Left lobe of liver (tissue), 2 donors: ENCODE data around the gene CCR2. TPM values are rescaled to one million over a fixed set of nuclear protein-coding genes. Genes with fewer than 3 reads are reported as not detected.
A peak's percentile ranks its signal among the peaks of the same experiment; 100 is the strongest.
"Not testable (repeated sequence)": the region's sequence is repeated elsewhere in the genome, so short reads cannot be mapped to it uniquely, and the experiment has no call there.

Experiments used
- ATAC-seq: fragments of 200-7000 bp; cut with Tn5 transposase; one replicate; pipeline ENCODE4 v1.9.1; 2020; ENCODE audit warnings: mild to moderate bottlenecking, moderate library complexity
- DNase-seq: peaks from one replicate; pipeline ENCODE4 v3.0.0-alpha.2; 2020; ENCODE audit warnings: low spot score
- total RNA-seq: library from RNA; stranded (reverse); gene quantifications from one replicate; pipeline ENCODE4 v1.2.1, GENCODE V29; 2021
- donor health status: DM: no; HTN: no; CAD: no; lungs with moderate emphysema.
- donor health status: DM: no; HTN: yes; CAD: no.

Gene CCR2
- total RNA-seq, 1 donor from 2014 or later, result 0.33 TPM

- ATAC-seq, result no peak
- DNase-seq, result no peak
These were observed 46.3 kb downstream of the CCR2 start for GRCh38 chr3:46400000-46400734.

GRCh38 chr3:46400846-46401245, 46.9 kb downstream of the CCR2 start:
- ATAC-seq (no peak), DNase-seq (no peak)

- ATAC-seq, result no peak
- DNase-seq, result no peak
These were observed 47.7 kb downstream of the CCR2 start for GRCh38 chr3:46401579-46401978.

- DNase-seq, ATAC-seq: not testable (repeated sequence)
These were observed 49.0 kb downstream of the CCR2 start for GRCh38 chr3:46402902-46403301.

- no peak for DNase-seq
- peak; percentile 75 for ATAC-seq
These were observed 51.5 kb downstream of the CCR2 start for GRCh38 chr3:46405301-46406019.

GRCh38 chr3:46406443-46406787, 52.5 kb downstream of the CCR2 start:
- no peak for ATAC-seq
- no peak for DNase-seq

GRCh38 chr3:46406788-46407611, 53.1 kb downstream of the CCR2 start, which contains the start of the genes CCR5AS and CCRL2:
Gene CCR5AS, minus strand, starts transcription at chr3:46407066.
Gene CCRL2, plus strand, starts transcription at chr3:46407259. Its CDS starts 821 bp downstream, at chr3:46408080.
- peak; percentile 61 for ATAC-seq

GRCh38 chr3:46407970-46408369, 54.1 kb downstream of the CCR2 start:
- ATAC-seq, result no peak

More at GRCh38 chr3:46406788-46407611, 53.1 kb downstream of the CCR2 start, which contains the start of the genes CCR5AS and CCRL2:
- peak; percentile 58 for DNase-seq

GRCh38 chr3:46408853-46409252, 54.9 kb downstream of the CCR2 start:
- no peak for ATAC-seq
- no peak for DNase-seq

More at GRCh38 chr3:46407970-46408369, 54.1 kb downstream of the CCR2 start:
- DNase-seq, result no peak

- DNase-seq (no peak), ATAC-seq (no peak)
These were observed 56.0 kb downstream of the CCR2 start for GRCh38 chr3:46409739-46410489.

Other genes with a start within 250 kb of the CCR2 start
- gene CCR1, start 145.8 kb upstream of the CCR2 start, total RNA-seq, result 2.3 TPM
- gene CCR3, start 111.7 kb upstream of the CCR2 start, total RNA-seq, result not detected
- 0.08 TPM for gene CCR5, start 16.8 kb downstream of the CCR2 start, total RNA-seq
- 0.55 TPM for gene CCRL2, start 53.1 kb downstream of the CCR2 start, total RNA-seq
- gene LTF, start 110.8 kb downstream of the CCR2 start, total RNA-seq, result 1.7 TPM
- 28.6 TPM for gene RTP3, start 143.9 kb downstream of the CCR2 start, total RNA-seq
- 7.4 TPM for gene LRRC2, start 212.2 kb downstream of the CCR2 start, total RNA-seq